NCI-H526 (cell line): ENCODE measurements around the gene PRKCH.

Experiments used
- DNase-seq, 2 experiments: peaks; one replicate each; lab custom pipeline; 2025; lab: John Stamatoyannopoulos, UW

The PRKCH gene

GRCh38 chr14:61532123-61532505 is 210.7 kb downstream of the PRKCH start:
- DNase-seq = no peak

- DNase-seq = peak; percentile 37 to 72
Measured at GRCh38 chr14:61532763-61533162, 211.4 kb downstream of the PRKCH start.

- no peak for DNase-seq
Measured at GRCh38 chr14:61533513-61534255, 212.3 kb downstream of the PRKCH start.

- DNase-seq = no peak
Measured at GRCh38 chr14:61535032-61535431, 213.7 kb downstream of the PRKCH start.

- no peak for DNase-seq
Measured at GRCh38 chr14:61535458-61535857, 214.1 kb downstream of the PRKCH start.

- DNase-seq = no peak
Measured at GRCh38 chr14:61536661-61537562, 215.5 kb downstream of the PRKCH start.

GRCh38 chr14:61537563-61538463 is 216.4 kb downstream of the PRKCH start:
- DNase-seq = peak; percentile 21 to 32

GRCh38 chr14:61538464-61539022 is 217.2 kb downstream of the PRKCH start:
- no peak for DNase-seq

- DNase-seq = no peak
Measured at GRCh38 chr14:61539631-61540030, 218.3 kb downstream of the PRKCH start.

- no peak for DNase-seq
Measured at GRCh38 chr14:61540931-61541330, 219.6 kb downstream of the PRKCH start.

- no peak for DNase-seq
Measured at GRCh38 chr14:61542848-61543790, 221.7 kb downstream of the PRKCH start.

- no peak for DNase-seq
Measured at GRCh38 chr14:61543946-61544345, 222.6 kb downstream of the PRKCH start.

- no peak for DNase-seq
Measured at GRCh38 chr14:61544448-61545330, 223.3 kb downstream of the PRKCH start.

GRCh38 chr14:61545726-61546455 is 224.5 kb downstream of the PRKCH start:
- DNase-seq = no peak

GRCh38 chr14:61547186-61548069 is 226.0 kb downstream of the PRKCH start:
- no peak for DNase-seq

GRCh38 chr14:61549425-61549824 is 228.0 kb downstream of the PRKCH start:
- no peak for DNase-seq

- DNase-seq = no peak
Measured at GRCh38 chr14:61551384-61551783, 230.0 kb downstream of the PRKCH start.

- DNase-seq = no peak
Measured at GRCh38 chr14:61552241-61552640, 230.9 kb downstream of the PRKCH start.
